Measurements from ENCODE around the gene LZTR1.

- TF ChIP-seq CTCF (IDR thresholded peaks at IDR 0.05; ENCODE audit: low read depth, low read length) (no peak), POLR2A (IDR thresholded peaks at IDR 0.05; ENCODE audit: extremely low read depth, insufficient read length) (no peak), MAX (IDR thresholded peaks at IDR 0.05; ENCODE audit: low read depth, low read length) (no peak)
Observed at GRCh38 chr22:20951932-20952380, 30.1 kb upstream of the LZTR1 start.

Measured in NB4 (cell line).